Lung microvascular endothelial cell (primary cell): Measurements from ENCODE around the gene CEP170. TPM values are rescaled to one million over a fixed set of nuclear protein-coding genes. Genes with fewer than 3 reads are reported as not detected.
"Not testable (repeated sequence)": the region's sequence is repeated elsewhere in the genome, so short reads cannot be mapped to it uniquely, and the experiment has no call there.

ENCODE experiments used
- DNase-seq, 2 donors: peaks; one replicate each; pipeline versions ENCODE4 v3.0.0 to v3.0.0-alpha.2; 2010; ENCODE audit warnings: low read depth in 2 of 2
- total RNA-seq: library from RNA; depleted of rRNA; stranded (reverse); fragments of >200 nt; gene quantifications from 2 replicates; pipeline ENCODE4 v1.2.1, GENCODE V29; 2014

The CEP170 gene
- total RNA-seq, 1 donor from 2014 or later: 72.8 TPM

DNA sequence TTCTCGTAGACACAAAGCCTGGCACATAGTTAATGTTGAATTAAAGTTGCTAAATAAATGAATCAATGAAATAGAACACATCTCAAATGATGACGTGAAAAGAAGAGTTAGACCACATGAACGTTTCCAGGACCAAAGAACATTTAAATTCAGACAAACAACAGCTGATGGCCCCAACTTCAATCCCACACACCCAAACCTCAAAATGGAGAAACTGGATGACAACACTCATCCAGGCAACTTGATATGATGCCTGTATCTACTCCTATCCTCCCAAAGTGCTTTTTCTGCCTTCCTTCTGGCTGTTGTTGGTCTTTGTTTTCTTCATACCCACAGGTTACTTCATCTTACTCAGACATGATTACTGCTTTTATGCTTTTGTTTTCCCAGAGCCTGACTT, 71.9 kb downstream of the CEP170 start:
- not testable (repeated sequence) for DNase-seq

DNA sequence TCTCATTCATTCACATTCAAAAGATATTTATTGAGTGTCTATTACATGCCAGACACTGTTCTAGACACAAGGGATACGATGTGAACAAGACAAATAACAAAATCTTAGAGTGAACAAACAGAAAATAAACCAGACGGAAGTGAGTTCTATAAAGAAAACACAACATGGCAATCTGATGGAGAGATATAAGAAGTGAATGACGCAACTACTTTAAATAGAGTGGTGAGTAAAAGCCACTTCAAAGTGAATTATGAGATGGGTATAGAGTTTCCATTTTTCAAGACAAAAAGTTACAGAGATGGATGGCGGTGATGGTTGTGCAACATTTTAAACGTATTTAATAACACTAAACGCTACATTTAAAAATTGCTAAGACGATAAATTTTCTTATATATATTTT, 75.4 kb downstream of the CEP170 start:
- DNase-seq: peak in 1 of 2 donors; percentile 10

DNA sequence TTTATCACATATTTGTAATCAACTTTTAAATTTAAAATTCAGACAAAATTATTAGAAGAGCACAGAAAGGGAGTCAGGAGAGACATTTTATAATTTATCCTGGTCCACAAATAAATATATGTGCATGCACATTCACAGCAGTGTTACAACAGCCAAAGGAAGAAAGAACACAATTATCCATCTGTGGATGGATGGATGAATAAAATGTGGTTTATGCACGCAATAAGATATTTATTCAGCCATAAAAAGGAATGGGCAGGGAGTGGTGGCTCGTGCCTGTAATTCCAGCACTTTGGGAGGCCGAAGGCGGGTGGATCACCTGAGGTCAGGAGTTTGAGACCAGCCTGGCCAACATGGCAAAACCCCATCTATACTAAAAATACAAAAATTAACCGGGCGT, 77.3 kb downstream of the CEP170 start:
- not testable (repeated sequence) for DNase-seq

DNA sequence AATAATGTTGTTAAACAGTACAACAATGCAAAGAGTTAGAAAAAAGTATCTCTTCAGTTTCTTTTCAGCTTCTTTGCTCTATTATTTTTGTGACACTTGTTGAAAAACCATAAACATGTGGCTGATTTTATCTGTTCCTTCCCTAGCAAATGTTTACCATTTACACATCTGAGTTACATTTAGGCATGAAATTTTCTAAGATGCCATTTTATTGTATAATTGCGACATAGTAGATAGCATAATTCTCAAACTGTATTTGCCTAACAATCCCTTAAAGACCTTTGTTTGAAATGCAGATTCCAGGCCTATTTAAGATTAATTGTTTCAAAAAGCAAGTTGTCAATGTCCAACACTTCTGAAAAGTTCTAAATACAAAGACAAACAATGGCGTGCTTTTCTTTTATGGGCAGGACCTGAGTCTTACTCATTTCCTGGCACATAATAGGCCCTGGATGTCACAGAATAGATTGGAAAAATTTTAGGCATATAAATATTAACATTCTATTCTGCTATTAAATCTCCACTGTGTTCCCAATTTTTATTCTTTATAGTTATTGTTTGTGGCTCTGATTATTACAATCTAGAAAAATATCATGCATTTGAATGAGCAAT, 81.2 kb downstream of the CEP170 start:
- peak; percentile 13 to 28 for DNase-seq

DNA sequence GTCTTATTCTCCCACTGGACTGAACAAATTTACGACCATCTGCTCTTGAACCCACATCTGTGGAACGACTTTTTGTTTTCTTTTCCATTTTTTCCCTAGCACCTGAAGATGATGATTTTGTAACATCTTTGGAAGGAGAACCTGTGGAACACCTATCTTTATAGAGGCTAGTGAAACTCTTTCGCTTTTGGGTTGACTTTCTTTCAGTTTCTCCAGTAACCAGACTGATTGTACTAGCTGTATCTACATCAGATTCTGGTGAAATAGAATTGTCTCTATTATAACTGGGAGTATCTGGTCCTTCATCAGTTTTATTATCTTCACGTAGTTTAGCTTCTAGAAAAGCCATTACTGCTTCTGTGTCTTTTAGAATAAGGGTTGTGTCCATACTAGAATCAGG, 90.2 kb downstream of the CEP170 start:
- not testable (repeated sequence) for DNase-seq

DNA sequence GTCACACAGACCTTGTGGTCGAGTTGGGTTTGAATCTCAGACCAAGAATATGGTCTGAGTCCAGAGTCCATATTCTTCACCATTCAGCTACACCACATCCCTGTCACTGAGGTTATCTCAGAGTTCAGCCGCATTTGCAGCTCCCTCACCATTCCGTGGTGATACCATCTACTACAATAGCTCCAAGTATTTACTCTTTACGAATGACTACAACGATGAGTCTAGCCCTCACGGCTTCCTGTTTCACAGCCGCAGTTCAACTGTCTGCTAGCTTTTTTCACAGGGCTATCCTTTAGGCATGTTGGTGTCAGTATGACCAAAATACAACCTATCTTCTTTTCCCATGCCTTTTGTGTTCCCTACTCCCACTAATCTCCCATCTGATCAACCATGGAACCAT, 104.2 kb downstream of the CEP170 start:
- peak in 1 of 2 donors; percentile 75 for DNase-seq

DNA sequence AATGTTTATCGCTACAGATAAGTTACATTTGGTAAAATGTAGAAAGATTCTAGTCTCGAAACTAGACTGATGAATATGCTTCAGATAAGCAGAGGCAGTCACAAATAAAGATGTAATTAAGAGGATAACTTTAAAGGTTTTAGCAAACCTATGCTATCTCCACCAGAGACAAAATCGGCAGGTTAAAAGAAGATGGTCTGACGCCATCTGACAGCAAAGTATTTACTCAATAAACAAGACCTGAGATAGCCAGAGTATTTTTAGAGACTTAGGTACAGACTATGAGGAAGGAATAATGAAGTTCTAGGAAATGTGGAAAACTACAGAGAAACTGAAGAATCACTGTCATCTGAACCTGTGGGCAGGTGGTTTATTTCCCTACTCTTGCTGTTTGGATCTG, 106.0 kb downstream of the CEP170 start:
- DNase-seq: not testable (repeated sequence)

DNA sequence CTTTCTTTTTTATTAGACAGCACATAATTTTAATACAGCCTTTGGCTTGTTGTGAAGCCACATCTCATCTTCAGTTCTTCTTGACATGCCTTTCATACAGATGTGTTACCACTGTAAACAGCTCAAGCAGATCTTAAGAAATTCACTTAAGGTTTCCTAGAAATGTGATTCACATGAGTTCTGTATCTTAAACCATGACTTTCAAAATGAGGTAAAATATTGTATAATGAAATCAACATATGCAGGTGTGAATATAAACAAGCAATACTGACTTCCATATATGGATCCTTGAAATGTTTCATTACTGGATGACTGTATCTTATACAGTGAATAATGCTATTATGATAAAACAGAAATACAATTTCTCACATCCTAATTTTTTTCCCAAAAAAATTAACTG, 107.7 kb downstream of the CEP170 start:
- not testable (repeated sequence) for DNase-seq

DNA sequence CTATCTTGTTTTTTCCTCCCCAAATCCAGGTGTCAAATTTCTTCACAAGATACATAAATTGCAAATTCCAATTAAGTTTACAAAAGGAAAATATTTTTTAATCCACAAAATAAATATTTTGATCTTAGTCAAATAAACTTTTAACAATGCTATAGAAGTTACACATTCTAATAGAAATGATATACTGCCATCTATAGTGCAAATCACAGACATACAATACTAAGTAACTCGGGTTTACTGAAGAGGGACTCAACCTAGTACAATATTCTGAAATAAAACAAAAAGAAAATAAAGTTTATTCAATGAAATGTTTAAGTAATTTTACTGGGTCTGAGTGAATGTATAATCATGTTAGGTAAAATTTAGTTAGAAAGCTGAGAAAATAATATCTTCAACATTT, 114.6 kb downstream of the CEP170 start:
- DNase-seq: not testable (repeated sequence)

DNA sequence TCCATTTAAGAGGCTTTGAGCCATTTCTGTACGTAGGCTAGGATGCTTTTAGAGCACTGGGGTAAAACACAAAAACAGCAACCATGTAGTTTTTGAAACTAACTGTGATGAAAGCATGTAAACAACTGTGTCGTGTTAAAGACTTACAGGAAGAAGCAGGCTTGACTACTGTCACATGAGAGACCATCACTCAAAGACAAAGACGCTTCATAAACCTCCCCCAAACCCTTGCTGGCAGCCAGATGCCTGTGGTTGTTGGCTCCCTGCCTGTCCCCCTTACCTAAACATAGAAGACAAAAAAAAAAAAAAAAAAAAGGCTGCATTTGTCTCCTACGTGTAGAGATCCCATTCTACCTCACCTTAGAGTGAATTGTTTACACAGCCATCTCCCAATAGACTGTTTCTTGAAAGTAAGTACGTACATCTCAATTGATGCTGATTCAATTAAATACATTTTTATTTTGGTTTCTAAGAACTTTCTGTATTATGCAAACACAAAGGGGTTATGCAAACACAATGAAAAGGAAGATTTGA, 132.1 kb downstream of the CEP170 start:
- DNase-seq: not testable (repeated sequence)

DNA sequence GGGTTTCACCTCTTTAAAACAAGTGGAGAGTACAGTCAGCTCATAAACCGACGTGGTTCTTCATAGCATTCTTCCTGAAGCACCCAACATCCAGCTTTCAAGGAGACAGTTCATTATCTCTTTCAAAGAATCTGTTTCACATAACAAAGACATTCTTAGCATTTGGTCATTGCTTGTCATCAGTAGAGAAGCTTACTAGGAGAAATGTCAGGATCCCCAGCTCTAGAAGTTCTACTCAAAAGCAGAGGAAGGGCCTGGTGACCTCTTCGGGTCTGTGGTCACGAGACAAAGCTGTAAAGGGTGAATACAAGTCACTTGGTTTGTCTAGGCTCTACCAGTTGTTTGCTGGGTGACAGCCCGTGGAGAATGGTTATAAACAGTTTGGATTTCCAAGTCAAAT, 133.1 kb downstream of the CEP170 start:
- DNase-seq: not testable (repeated sequence)

DNA sequence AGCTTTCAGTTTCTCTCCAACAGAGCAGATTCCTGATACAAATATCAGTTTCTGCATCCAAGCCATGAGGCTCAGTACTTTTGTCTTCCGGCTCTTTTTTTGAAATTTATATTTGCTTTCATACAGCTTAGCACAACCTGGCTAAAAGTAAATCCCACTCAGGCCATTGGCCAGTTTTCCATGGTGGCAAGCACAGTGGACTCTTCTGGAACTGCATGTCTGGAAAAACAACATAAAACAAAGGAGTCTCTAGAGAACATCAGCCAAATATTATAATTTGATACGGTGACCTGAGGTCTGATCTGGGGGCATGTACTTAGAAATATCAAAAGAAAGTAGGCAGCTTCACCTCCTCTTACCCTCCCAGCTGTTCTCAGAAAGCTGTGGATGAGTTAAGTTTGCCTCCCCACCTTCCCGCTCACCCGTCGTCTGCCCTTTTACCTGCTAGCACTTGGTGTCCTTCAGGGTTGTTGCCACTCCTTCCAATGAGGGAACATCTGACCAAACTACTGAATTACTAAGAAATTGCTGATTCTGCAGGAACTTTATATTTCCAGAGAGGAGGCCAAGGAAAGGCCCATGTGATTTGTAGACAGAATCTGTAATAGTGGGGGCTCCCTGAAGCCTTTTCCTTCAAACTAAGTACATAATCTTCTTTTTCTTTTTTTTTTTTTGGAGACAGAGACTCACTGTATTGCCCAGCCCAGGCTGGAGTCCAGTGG, 136.3 kb downstream of the CEP170 start:
- not testable (repeated sequence) for DNase-seq

DNA sequence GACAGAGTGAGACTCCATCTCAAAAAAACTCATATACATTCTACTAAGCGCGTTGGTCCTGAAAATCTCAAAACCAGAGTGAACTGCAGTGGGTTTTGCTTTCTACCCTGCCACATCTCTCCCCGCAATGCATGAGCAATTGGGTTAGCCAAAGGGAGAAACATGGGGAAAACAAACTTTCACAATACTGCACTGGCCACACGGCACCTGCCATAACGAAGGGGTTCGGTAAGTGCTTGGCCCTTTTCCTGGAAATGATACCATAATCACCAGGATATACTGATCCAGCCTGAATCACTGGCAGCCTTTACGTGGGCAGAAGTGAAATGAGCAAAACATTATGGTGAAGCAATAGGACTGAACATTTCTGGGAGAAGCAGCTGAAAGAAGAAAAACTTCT, 138.9 kb downstream of the CEP170 start:
- DNase-seq: not testable (repeated sequence)

DNA sequence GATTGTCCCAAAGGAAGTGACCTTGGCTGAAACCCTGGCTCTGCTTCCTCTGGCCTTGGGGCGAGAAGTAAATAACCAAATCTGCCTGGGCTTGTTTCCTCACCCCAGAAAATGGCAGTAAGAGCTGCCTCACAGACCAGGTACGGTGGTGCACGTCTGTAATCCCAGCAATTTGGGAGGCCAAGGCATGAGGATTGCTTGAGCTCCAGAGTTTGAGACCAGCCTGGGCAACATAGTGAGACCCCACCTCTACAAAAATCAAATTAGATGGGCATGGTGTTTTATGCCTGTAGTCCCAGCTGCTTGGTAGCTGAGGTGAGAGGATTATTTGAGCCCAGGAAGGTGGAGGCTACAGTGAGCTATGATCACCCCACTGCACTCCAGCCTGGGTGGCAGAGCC, 140.3 kb downstream of the CEP170 start:
- not testable (repeated sequence) for DNase-seq

DNA sequence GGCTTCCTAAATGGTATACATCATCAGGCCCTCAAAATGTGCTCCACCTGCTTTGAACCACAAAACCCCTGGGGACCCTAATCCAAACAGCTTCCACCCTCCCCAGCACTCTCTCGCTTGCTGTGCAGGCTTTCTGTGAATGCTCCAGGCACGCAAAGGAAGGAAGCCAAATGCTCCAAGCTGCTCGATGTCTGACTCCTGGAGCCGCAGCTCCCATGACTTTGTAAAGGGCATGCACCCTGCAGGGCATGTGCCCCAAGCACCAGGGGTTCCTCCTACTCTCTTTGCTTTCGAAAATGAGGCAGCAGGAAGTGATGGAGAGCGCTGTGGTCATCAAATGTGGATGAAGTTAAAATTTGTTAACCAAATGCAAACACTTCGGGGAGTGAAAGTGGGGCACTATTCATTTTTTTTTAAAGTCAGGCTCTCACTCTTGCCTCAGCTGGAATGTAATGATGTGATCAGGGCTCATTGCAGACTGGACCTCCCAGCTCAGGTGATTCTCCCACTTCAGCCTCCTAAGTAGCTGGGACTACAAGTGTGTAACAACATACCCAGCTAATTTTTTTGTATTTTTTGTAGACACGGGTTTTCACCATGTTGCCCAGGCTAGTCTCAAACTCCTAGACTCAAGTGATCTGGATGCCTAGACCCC, 140.9 kb downstream of the CEP170 start:
- DNase-seq: peak in 1 of 2 donors; percentile 12

DNA sequence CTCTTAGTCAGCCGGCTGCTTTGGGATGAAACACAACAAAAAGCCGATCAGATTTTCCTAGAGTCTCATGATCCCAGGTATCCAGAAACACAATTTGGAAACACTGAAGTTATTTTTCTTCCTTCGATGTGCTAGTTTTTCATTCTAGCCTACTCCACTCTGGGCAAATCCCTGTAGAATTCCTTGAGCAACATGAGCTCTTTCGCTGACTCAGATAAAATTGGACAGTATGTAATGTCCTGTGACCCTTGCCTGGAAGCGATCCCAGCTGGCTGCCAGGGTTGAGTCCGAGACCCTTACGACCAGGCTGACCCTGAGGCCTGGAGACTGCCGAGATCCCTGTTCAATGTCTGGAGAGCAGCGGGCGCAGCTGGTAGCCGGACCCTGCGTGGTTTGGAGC, 147.9 kb downstream of the CEP170 start:
- not testable (repeated sequence) for DNase-seq

DNA sequence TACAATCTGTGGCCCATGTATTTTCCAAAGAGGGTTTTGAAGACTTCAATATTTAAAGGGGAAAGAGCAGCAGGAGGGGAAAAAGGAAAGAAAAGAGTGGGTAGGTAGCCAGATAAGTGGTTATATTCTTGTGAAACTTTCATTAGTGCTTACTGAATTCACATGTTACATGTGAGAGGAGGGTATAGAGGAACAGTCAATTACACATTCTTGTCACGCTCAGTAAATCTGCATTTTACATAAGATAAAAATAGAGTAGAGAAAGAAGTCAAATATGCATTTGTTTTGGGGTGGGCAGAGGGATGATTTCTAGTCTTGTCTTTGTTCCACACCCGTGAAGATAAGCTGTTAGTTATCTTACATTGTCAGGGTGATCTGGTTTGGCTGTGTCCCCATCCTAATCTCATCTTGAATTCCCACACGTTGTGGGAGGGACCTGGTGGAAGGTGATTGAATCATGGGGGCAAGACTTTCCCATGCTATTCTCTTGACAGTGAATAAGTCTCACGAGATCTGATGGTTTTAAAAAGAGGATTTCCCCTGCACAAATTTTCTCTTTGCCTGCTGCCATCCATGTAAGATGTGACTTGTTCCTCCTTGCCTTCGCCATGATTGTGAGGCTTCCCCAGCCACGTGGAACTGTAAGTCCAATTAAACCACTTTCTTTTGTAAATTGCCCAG, 149.3 kb downstream of the CEP170 start:
- not testable (repeated sequence) for DNase-seq

DNA sequence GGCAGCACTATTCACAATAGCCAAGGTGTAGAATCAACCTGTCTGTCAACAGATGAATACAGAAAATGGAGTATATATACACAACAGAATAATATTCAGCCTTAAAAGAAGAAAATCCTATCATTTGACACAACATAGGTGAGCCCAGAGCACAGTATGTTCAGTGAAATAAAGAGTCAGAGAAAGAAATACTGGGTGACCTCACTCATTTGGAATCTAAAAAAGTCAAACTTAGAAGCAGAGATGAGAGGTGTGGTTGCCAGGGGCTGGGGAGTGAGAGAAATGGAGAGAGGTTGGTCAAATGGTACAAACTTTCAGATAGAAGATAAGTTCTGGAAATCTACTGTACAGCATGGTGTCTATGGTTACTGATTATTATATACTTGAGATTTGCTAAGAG, 150.0 kb downstream of the CEP170 start:
- not testable (repeated sequence) for DNase-seq

DNA sequence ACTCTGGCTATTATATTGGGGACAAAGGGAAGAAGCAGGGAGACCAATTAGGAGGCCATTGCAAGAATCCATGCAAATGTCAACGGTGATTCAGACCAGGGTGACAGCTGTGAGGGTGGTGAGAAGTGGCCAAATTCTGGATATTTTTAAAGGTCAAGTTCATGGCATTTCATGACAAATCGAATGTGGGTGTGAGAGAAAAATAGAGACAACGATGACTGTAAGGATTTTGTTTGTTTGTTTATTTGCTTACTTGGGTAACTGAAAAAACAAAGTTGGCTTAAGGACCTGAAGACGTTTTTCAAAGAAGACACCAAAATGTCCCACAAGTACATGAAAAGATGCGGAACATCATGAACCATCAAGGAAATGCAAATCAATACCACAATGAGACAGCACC, 150.6 kb downstream of the CEP170 start:
- not testable (repeated sequence) for DNase-seq

DNA sequence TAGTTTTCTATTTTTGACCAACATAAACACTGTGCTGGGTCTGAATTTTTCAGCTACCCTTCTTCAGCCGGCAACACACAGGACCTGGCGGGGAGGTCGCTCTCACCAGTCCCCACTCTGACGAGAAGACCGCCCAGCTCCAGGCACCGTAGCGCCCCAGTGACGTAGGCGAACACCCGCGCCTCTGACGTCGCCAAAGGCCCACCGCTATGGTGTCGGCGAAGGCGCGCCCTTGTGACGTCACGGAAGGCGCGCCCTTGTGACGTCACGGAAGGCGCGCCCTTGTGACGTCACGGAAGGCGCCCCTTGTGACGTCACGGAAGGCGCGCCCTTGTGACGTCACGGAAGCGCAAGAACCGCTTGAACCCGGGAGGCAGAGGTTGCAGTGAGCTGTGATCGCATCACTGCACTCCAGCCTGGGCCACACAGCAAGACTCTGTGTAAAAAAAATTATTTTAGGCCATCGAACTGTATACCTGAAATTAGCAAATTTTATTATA, 153.5 kb downstream of the CEP170 start:
- DNase-seq: peak in 1 of 2 donors; percentile 85

DNA sequence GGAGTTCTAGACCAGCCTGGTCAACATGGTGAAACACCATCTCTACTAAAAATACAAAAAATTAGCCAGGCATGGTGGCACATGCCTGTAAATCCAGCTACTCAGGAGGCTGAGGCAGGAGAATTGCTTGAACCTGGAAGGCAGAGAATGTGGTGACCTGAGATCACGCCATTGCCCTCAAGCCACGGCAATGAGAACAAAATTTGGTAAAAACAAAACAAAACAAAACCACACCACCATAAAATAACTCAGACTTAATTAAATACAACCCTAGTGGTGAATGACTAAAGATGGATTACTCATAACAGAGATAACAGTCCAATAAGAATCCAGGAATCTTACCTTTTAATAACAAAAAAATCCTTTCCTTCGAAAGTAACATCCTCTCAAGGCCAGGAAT, 167.7 kb downstream of the CEP170 start:
- DNase-seq: not testable (repeated sequence)
